CD14-positive monocyte (primary cell): ENCODE data around the gene B3GNT9. TPM values are rescaled to one million over a fixed set of nuclear protein-coding genes. Genes with fewer than 3 reads are reported as not detected.

Experiments
- DNase-seq, 3 donors: peaks; one replicate each; pipeline ENCODE4 v3.0.0-alpha.2; 2011 to 2022
- H2AFZ ChIP-seq: 2 replicates; pipeline ENCODE4 v1.6.0; 2012; ENCODE audit warnings: mild to moderate bottlenecking, low read depth, low read length, inconsistent platforms; ENCODE audit not compliant: insufficient read depth, poor library complexity, severe bottlenecking
- H3K27ac ChIP-seq, 2 donors: 1 replicate in 1 of 2; 2 replicates in 1 of 2; pipeline ENCODE4 v1.5.1; 2012 to 2013; ENCODE audit warnings: low read length in 2 of 2, control low read depth in 1 of 2, inconsistent platforms in 1 of 2, low read depth in 1 of 2, mild to moderate bottlenecking in 1 of 2
- H3K27me3 ChIP-seq, 2 donors: one replicate each; pipeline versions ENCODE4 v1.6.0 to v1.6.1; 2011 to 2013; ENCODE audit warnings: low read length in 2 of 2; ENCODE audit not compliant: control insufficient read depth in 2 of 2, insufficient read depth in 2 of 2
- H3K36me3 ChIP-seq, 2 donors: replicated peaks in 1 of 2; 1 replicate in 1 of 2; 2 replicates in 1 of 2; pipeline versions ENCODE4 v1.5.1 to v1.6.1; 2012 to 2013; ENCODE audit warnings: low read length in 2 of 2, control low read depth in 1 of 2, inconsistent platforms in 1 of 2, mild to moderate bottlenecking in 1 of 2; ENCODE audit not compliant: insufficient read depth in 2 of 2, control insufficient read depth in 1 of 2
- H3K4me1 ChIP-seq, 2 donors: 1 replicate in 1 of 2; 2 replicates in 1 of 2; pipeline versions ENCODE4 v1.5.1 to v1.6.1; 2012 to 2013; ENCODE audit warnings: low read length in 2 of 2, control low read depth in 1 of 2, inconsistent platforms in 1 of 2, mild to moderate bottlenecking in 1 of 2, moderate library complexity in 1 of 2; ENCODE audit not compliant: insufficient read depth in 2 of 2, control insufficient read depth in 1 of 2
- H3K4me2 ChIP-seq: replicated peaks from 2 replicates; pipeline ENCODE3; 2012; ENCODE audit warnings: low read length, moderate library complexity, mild to moderate bottlenecking; ENCODE audit not compliant: poor library complexity, severe bottlenecking; ENCODE audit errors: extremely low read depth
- H3K4me3 ChIP-seq, 3 experiments: fragments of 200-600 bp in 1 of 3; sonication (generic) in 1 of 3; replicated peaks in 1 of 3; 1 replicate in 2 of 3; 2 replicates in 1 of 3; pipeline ENCODE4 v1.5.1; 2011 to 2013; ENCODE audit warnings: low read length in 3 of 3, mild to moderate bottlenecking in 3 of 3, control low read depth in 2 of 3, low read depth in 2 of 3, inconsistent platforms in 1 of 3, moderate library complexity in 1 of 3
- H3K79me2 ChIP-seq: 2 replicates; pipeline ENCODE4 v1.6.0; 2012; ENCODE audit warnings: mild to moderate bottlenecking, control low read depth, inconsistent platforms, low read length, moderate library complexity; ENCODE audit not compliant: insufficient read depth
- H3K9ac ChIP-seq: 2 replicates; pipeline ENCODE4 v1.6.0; 2017; ENCODE audit warnings: low read length, mild to moderate bottlenecking; ENCODE audit not compliant: insufficient read depth, poor library complexity, severe bottlenecking
- H3K9me3 ChIP-seq, 2 donors: replicated peaks in 1 of 2; 1 replicate in 1 of 2; 2 replicates in 1 of 2; pipeline versions ENCODE4 v1.5.1 to v1.6.1; 2012 to 2013; ENCODE audit warnings: low read length in 2 of 2, control low read depth in 1 of 2; ENCODE audit not compliant: control insufficient read depth in 1 of 2, insufficient read depth in 1 of 2
- H4K20me1 ChIP-seq: 2 replicates; pipeline ENCODE4 v1.6.0; 2012; ENCODE audit warnings: mild to moderate bottlenecking, low read length, control low read depth, moderate library complexity; ENCODE audit not compliant: insufficient read depth
- H3K27ac Mint-ChIP-seq, 7 donors: one replicate each; pipeline ENCODE4 v1.8.0; 2020; ENCODE audit warnings: mild to moderate bottlenecking in 7 of 7, mixed read lengths in 7 of 7, moderate library complexity in 6 of 7, inconsistent platforms in 2 of 7
- H3K27me3 Mint-ChIP-seq, 3 donors: one replicate each; pipeline ENCODE4 v1.8.0; 2021 to 2022; ENCODE audit warnings: low read depth in 3 of 3, mild to moderate bottlenecking in 3 of 3, mixed read lengths in 3 of 3, moderate library complexity in 3 of 3, inconsistent platforms in 1 of 3
- H3K36me3 Mint-ChIP-seq, 2 donors: one replicate each; pipeline ENCODE4 v1.8.0; 2020; ENCODE audit warnings: mixed read lengths in 2 of 2, inconsistent platforms in 1 of 2, mild to moderate bottlenecking in 1 of 2
- H3K4me1 Mint-ChIP-seq: one replicate; pipeline ENCODE4 v1.8.0; 2020; ENCODE audit warnings: mild to moderate bottlenecking, mixed read lengths
- H3K4me3 Mint-ChIP-seq, 2 donors: one replicate each; pipeline ENCODE4 v1.8.0; 2020; ENCODE audit warnings: mild to moderate bottlenecking in 2 of 2, mixed read lengths in 2 of 2, moderate library complexity in 1 of 2
- H3K9me3 Mint-ChIP-seq, 7 donors: one replicate each; pipeline ENCODE4 v1.8.0; 2020 to 2022; ENCODE audit warnings: mixed read lengths in 7 of 7, mild to moderate bottlenecking in 6 of 7, moderate library complexity in 6 of 7, inconsistent platforms in 2 of 7
- CTCF ChIP-seq: fragments of 200-600 bp; IDR thresholded peaks from one replicate; pipeline ENCODE4 v1.8.0; 2022; ENCODE audit warnings: antibody characterized with exemption, mild to moderate bottlenecking
- WGBS: methylation state at CpG from one replicate; pipeline ENCODE4 v1.1.5; 2013; ENCODE audit warnings: missing lambda C conversion rate; ENCODE audit not compliant: insufficient coverage; 5-methylcytosine and 5-hydroxymethylcytosine counted together
- intact Hi-C, 2 donors: fragments of 100-400 bp; cut with micrococcal nuclease; formaldehyde crosslinking; loops; one replicate each; pipeline versions ENCODE4 v1.15.0 to v1.15.1; 2023
- polyA plus RNA-seq, 3 donors: library from polyadenylated mRNA; depleted of rRNA in 1 of 3; unstranded in 2 of 3; stranded (reverse) in 1 of 3; fragments of 300-500 nt in 2 of 3; fragments of >200 nt in 1 of 3; fragmentation: Illumina TruSeq in 2 of 3; gene quantifications; 1 replicate in 2 of 3; 2 replicates in 1 of 3; pipeline ENCODE4 v1.2.3, GENCODE V29; 2012 to 2021

The B3GNT9 gene
- polyA plus RNA-seq, 3 donors, result 0.10 to 0.67 (median 0.20) TPM

GRCh38 chr16:67161595-67162058 lies 10.8 kb upstream of the B3GNT9 start:
- Histone ChIP-seq H2AFZ (no peak overlapping the region), H3K9ac (no peak overlapping the region), H4K20me1 (peaks cover 78% of the 10 kb centered on the region), H3K4me3 (peak overlapping the region in 1 of 3 experiments; percentile 99), H3K4me2 (peak overlapping the region; percentile 99), H3K36me3 (no peaks in the 10 kb centered on the region), H3K9me3 (peaks cover 0 to 35% of the 10 kb centered on the region in 2 donors), H3K4me1 (peaks cover 70 to 78% of the 10 kb centered on the region in 2 donors), H3K27ac (no peak overlapping the region), H3K27me3 (peaks cover 42 to 49% of the 10 kb centered on the region in 2 donors), H3K79me2 (no peaks in the 10 kb centered on the region)
- no peak for DNase-seq
- Mint-ChIP-seq H3K4me3 (peak overlapping the region in 1 of 2 donors; percentile 92), H3K27me3 (peaks cover 47 to 65% (median 61%) of the 10 kb centered on the region in 3 donors), H3K36me3 (peaks cover 7 to 13% of the 10 kb centered on the region in 2 donors), H3K27ac (peak overlapping the region in 1 of 7 donors; percentile 30), H3K4me1 (peaks cover 59% of the 10 kb centered on the region), H3K9me3 (peaks cover 0 to 28% (median 14%) of the 10 kb centered on the region in 7 donors)
- no peak for TF ChIP-seq CTCF
- intact Hi-C loops, result loop anchor here in 1 of 2 donors (2.0 kb wide), 1 partner anchor 31 kb away; the partner anchor contains the start of gene E2F4
- WGBS, result 62% methylated on average over 25 of the region's 25 CpGs

GRCh38 chr16:67158637-67159600 lies 8.1 kb upstream of the B3GNT9 start:
- H3K27me3 ChIP-seq, result peaks cover 21 to 45% of the 10 kb centered on the region in 2 donors
- peak; percentile 53 to 84 (median 68) for DNase-seq
- TF ChIP-seq CTCF, result no peak
- Mint-ChIP-seq H3K27ac (peak overlapping the region; percentile 74 to 95 (median 86)), H3K27me3 (peaks cover 47 to 64% (median 54%) of the 10 kb centered on the region in 3 donors), H3K36me3 (peaks cover 10 to 11% of the 10 kb centered on the region in 2 donors), H3K4me3 (peak overlapping the region; percentile 91 to 92), H3K9me3 (peaks cover 0 to 16% (median 8%) of the 10 kb centered on the region in 7 donors), H3K4me1 (peaks cover 61% of the 10 kb centered on the region)
- peak overlapping the region; percentile 69 to 99 (median 83) for H3K4me3 ChIP-seq
- H3K27ac ChIP-seq, result peak overlapping the region; percentile 67 to 93
- WGBS, result 2% methylated on average over 20 of the region's 34 CpGs
- peak overlapping the region; percentile 94 for H3K9ac ChIP-seq
- H3K9me3 ChIP-seq, result peaks cover 0 to 15% of the 10 kb centered on the region in 2 donors
- H2AFZ ChIP-seq, result peak overlapping the region; percentile 89
- H3K36me3 ChIP-seq, result no peaks in the 10 kb centered on the region
- H4K20me1 ChIP-seq, result peaks cover 84% of the 10 kb centered on the region
- H3K4me2 ChIP-seq, result peak overlapping the region; percentile 99
- no peaks in the 10 kb centered on the region for H3K79me2 ChIP-seq
- intact Hi-C loops, result loop anchor here (5.0 kb wide), 2 partner anchors 142 to 202 kb away; no protein-coding TSS in a partner anchor
- peaks cover 61 to 72% of the 10 kb centered on the region in 2 donors for H3K4me1 ChIP-seq
